MM.1S (cell line): ENCODE data around the gene ITFG1.

Experiments
- EZH2 ChIP-seq: fragments of 300-600 bp; sonication (generic); optimal IDR thresholded peaks from 2 replicates; pipeline ENCODE3; 2017; ENCODE audit warnings: low read depth, mild to moderate bottlenecking, antibody characterized with exemption, low read length, mixed read lengths
- EZH2phosphoT487 ChIP-seq: fragments of 300-600 bp; sonication (generic); IDR thresholded peaks from 2 replicates; pipeline ENCODE4 v1.6.1; 2018; ENCODE audit warnings: antibody characterized with exemption, low read length
- TF ChIP-seq, protein P1 (sequence below): fragments of 300-600 bp; sonication (generic); IDR thresholded peaks from 2 replicates; pipeline ENCODE4 v1.5.1; 2016; ENCODE audit warnings: antibody characterized with exemption, low read length, mixed read lengths

DNA sequence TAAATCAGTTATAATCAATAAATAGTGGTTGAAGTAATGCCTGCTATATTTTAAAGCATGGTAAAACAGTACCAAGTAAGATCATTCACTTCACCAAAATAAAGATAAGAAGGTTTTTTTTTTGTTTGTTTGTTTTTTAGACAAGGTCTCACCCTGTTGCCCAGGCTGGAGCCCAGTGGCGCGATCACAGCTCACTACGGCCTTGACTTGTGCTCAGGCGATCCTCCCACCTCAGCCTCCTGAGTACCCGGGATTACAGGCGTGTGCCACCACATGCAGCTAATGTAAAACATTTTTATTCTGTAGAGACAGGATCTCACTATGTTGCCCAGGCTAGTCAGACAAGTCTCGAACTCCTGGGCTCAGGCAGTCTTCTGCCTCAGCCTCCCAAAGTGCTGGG, 232.6 kb downstream of the ITFG1 start:
- TF ChIP-seq EZH2 = no peak
- TF ChIP-seq, protein P1, sequence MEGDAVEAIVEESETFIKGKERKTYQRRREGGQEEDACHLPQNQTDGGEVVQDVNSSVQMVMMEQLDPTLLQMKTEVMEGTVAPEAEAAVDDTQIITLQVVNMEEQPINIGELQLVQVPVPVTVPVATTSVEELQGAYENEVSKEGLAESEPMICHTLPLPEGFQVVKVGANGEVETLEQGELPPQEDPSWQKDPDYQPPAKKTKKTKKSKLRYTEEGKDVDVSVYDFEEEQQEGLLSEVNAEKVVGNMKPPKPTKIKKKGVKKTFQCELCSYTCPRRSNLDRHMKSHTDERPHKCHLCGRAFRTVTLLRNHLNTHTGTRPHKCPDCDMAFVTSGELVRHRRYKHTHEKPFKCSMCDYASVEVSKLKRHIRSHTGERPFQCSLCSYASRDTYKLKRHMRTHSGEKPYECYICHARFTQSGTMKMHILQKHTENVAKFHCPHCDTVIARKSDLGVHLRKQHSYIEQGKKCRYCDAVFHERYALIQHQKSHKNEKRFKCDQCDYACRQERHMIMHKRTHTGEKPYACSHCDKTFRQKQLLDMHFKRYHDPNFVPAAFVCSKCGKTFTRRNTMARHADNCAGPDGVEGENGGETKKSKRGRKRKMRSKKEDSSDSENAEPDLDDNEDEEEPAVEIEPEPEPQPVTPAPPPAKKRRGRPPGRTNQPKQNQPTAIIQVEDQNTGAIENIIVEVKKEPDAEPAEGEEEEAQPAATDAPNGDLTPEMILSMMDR = no peak
- TF ChIP-seq EZH2phosphoT487 = no peak
